ENCODE results near the gene TNNI3K. TPM values are rescaled to one million over a fixed set of nuclear protein-coding genes. Genes with fewer than 3 reads are reported as not detected.

Gene TNNI3K
- polyA plus RNA-seq, 1 donor = 1.1 TPM

GRCh38 chr1:74485622-74486021, 250.4 kb downstream of the TNNI3K start:
- Histone ChIP-seq H3K36me3 (ENCODE audit: control insufficient read depth, insufficient read depth, low read length) (no peaks in the 10 kb centered on the region), H3K27me3 (ENCODE audit: control insufficient read depth, insufficient read depth, low read length) (no peaks in the 10 kb centered on the region), H3K27ac (ENCODE audit: low read length) (no peak overlapping the region), H3K4me1 (ENCODE audit: control insufficient read depth, insufficient read depth, low read length) (no peaks in the 10 kb centered on the region), H3K4me3 (ENCODE audit: low read length) (no peak overlapping the region), H3K9me3 (ENCODE audit: control insufficient read depth, low read depth, low read length) (no peaks in the 10 kb centered on the region)
- no CpG with 5 or more reads among the region's 3 CpGs for WGBS (ENCODE audit: insufficient coverage, low lambda C conversion rate)
- DNase-seq = no peak

DNA sequence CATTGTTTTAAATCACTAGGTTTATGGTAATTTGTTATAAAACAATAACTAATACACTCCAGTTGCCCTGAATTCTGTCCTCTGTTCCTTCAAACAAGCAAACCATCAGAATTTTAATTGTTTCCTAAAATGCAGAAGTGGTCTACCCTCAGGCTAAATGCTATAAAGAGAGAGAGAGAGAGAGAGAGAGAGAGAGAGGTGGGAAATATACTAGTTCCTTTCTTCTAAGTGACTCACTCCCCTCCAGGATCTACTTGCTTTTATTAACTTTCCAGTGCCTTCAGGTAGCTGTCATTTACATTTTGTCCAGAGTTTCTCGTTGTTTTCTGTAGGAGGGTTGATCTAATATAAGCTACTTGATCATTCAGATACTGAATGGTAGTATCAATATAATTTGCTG, 250.8 kb downstream of the TNNI3K start:
- Histone ChIP-seq H3K27me3 (ENCODE audit: control insufficient read depth, insufficient read depth, low read length) (no peaks in the 10 kb centered on the region), H3K36me3 (ENCODE audit: control insufficient read depth, insufficient read depth, low read length) (no peaks in the 10 kb centered on the region), H3K9me3 (ENCODE audit: control insufficient read depth, low read depth, low read length) (no peaks in the 10 kb centered on the region), H3K4me1 (ENCODE audit: control insufficient read depth, insufficient read depth, low read length) (no peaks in the 10 kb centered on the region), H3K27ac (ENCODE audit: low read length) (no peak overlapping the region), H3K4me3 (ENCODE audit: low read length) (no peak overlapping the region)
- no CpG with 5 or more reads among the region's 1 CpG for WGBS (ENCODE audit: insufficient coverage, low lambda C conversion rate)
- no peak for DNase-seq

DNA sequence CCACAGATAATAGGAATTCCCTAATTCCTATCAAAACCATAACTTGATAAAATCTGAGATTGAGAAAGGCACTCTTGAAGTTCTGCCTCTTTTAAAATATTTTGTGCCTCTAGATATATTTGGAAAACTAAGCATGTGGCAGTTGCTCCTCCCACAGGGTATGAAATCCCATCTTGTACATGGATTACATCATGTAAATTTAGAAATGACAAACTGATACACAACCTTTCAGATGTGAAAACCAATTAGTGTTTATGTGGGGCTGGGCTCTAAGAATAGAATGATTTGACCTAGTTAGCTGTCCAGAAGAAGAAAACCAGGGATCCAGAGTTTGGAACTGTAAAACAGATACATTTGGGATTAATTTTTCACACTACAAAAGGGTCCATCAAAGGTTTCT, 261.5 kb downstream of the TNNI3K start:
- no peak overlapping the region for H3K4me3 ChIP-seq (ENCODE audit: low read length)
- H3K4me1 ChIP-seq (ENCODE audit: control insufficient read depth, insufficient read depth, low read length) = no peaks in the 10 kb centered on the region
- no peaks in the 10 kb centered on the region for H3K36me3 ChIP-seq (ENCODE audit: control insufficient read depth, insufficient read depth, low read length)
- no peaks in the 10 kb centered on the region for H3K9me3 ChIP-seq (ENCODE audit: control insufficient read depth, low read depth, low read length)
- DNase-seq = no peak
- H3K27ac ChIP-seq (ENCODE audit: low read length) = no peak overlapping the region
- no peaks in the 10 kb centered on the region for H3K27me3 ChIP-seq (ENCODE audit: control insufficient read depth, insufficient read depth, low read length)

DNA sequence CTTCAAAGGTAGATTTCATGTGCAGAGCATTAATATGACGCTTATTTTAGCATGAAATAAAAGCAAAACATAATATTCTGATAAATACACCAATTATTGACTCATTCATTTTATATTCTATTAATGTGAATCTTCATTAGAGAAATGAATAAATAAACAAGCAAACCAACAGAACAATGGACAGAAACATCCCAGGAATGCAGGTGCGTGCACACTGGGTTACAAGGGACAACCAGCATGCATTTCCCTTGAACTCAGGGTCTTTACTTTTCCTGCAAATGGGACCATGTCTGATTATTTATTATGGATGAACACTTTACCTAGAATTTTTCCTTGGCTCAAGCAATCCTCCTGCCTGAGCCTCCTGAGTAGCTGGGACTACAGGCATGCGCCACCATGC, 263.7 kb downstream of the TNNI3K start:
- Histone ChIP-seq H3K4me1 (ENCODE audit: control insufficient read depth, insufficient read depth, low read length) (no peaks in the 10 kb centered on the region), H3K9me3 (ENCODE audit: control insufficient read depth, low read depth, low read length) (no peaks in the 10 kb centered on the region), H3K36me3 (ENCODE audit: control insufficient read depth, insufficient read depth, low read length) (no peaks in the 10 kb centered on the region), H3K4me3 (ENCODE audit: low read length) (no peak overlapping the region), H3K27ac (ENCODE audit: low read length) (no peak overlapping the region), H3K27me3 (ENCODE audit: control insufficient read depth, insufficient read depth, low read length) (no peaks in the 10 kb centered on the region)
- WGBS (ENCODE audit: insufficient coverage, low lambda C conversion rate) = 93% methylated on average over 2 of the region's 3 CpGs
- DNase-seq = no peak

GRCh38 chr1:74502432-74502831, 267.2 kb downstream of the TNNI3K start:
- 80% methylated on average over 1 of the region's 4 CpGs for WGBS (ENCODE audit: insufficient coverage, low lambda C conversion rate)
- Histone ChIP-seq H3K36me3 (ENCODE audit: control insufficient read depth, insufficient read depth, low read length) (no peaks in the 10 kb centered on the region), H3K9me3 (ENCODE audit: control insufficient read depth, low read depth, low read length) (no peaks in the 10 kb centered on the region), H3K27ac (ENCODE audit: low read length) (no peak overlapping the region), H3K4me1 (ENCODE audit: control insufficient read depth, insufficient read depth, low read length) (no peaks in the 10 kb centered on the region), H3K27me3 (ENCODE audit: control insufficient read depth, insufficient read depth, low read length) (peaks cover 3% of the 10 kb centered on the region), H3K4me3 (ENCODE audit: low read length) (no peak overlapping the region)
- peak in 1 of 2 donors; percentile 14 for DNase-seq

DNA sequence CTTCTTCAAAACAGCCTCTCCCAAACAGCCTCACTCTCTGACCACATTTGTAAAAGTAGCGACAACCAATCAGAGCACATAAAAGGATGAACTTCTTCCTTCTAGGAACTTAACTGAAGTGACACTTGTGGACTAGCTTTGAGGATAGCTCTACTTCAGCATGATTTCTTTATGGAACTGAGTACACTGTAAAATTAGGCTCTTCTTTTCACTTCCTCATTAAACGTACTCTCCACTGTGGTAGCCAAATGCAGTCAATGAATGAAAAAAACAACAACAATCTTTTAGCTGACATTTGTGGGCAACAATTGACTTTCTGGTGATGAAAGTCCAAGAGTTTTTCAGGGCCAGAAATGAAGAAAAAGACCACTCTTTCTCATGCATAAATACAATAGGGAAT, 267.7 kb downstream of the TNNI3K start:
- H3K4me3 ChIP-seq (ENCODE audit: low read length) = no peak overlapping the region
- no peak for DNase-seq
- no peaks in the 10 kb centered on the region for H3K36me3 ChIP-seq (ENCODE audit: control insufficient read depth, insufficient read depth, low read length)
- no CpG with 5 or more reads among the region's 2 CpGs for WGBS (ENCODE audit: insufficient coverage, low lambda C conversion rate)
- H3K27ac ChIP-seq (ENCODE audit: low read length) = no peak overlapping the region
- no peaks in the 10 kb centered on the region for H3K4me1 ChIP-seq (ENCODE audit: control insufficient read depth, insufficient read depth, low read length)
- H3K27me3 ChIP-seq (ENCODE audit: control insufficient read depth, insufficient read depth, low read length) = peaks cover 3% of the 10 kb centered on the region
- H3K9me3 ChIP-seq (ENCODE audit: control insufficient read depth, low read depth, low read length) = no peaks in the 10 kb centered on the region

- WGBS (ENCODE audit: insufficient coverage, low lambda C conversion rate) = 100% methylated on average over 1 of the region's 15 CpGs
- DNase-seq = peak; percentile 16 to 39
- Histone ChIP-seq H3K36me3 (ENCODE audit: control insufficient read depth, insufficient read depth, low read length) (no peaks in the 10 kb centered on the region), H3K27ac (ENCODE audit: low read length) (peak overlapping the region; percentile 32), H3K27me3 (ENCODE audit: control insufficient read depth, insufficient read depth, low read length) (peaks cover 3% of the 10 kb centered on the region), H3K4me1 (ENCODE audit: control insufficient read depth, insufficient read depth, low read length) (no peaks in the 10 kb centered on the region), H3K9me3 (ENCODE audit: control insufficient read depth, low read depth, low read length) (no peaks in the 10 kb centered on the region), H3K4me3 (ENCODE audit: low read length) (no peak overlapping the region)
These were observed 269.1 kb downstream of the TNNI3K start for GRCh38 chr1:74504125-74504932.

DNA sequence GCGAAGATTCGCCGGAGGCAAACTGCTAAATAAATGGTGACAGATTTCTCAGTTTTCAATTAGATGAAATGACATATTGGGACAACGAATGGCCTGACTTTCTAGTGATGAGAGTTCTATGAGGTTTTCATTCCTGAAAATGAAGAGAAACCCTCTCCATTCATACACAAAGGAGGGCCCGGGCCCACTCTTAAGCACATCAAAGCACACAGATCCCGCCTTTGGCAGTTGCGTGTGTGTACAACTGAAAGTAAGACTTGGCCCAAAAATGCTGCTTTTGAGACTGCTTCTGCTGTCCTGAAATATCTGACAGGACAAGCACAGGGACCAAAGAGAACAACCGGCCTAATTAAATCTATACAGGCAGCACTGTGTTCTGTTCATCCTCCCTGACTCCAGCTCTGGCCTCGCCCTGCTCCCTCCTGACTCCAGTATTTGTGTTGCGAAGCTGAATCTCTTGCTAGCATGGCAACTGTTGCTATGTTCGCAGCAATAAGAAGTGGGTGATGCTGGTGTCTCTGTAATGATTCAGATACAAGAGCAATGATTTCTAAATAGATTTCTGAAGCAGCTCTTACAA, 269.8 kb downstream of the TNNI3K start:
- Histone ChIP-seq H3K4me3 (ENCODE audit: low read length) (no peak overlapping the region), H3K27ac (ENCODE audit: low read length) (peak overlapping the region; percentile 32), H3K9me3 (ENCODE audit: control insufficient read depth, low read depth, low read length) (no peaks in the 10 kb centered on the region), H3K27me3 (ENCODE audit: control insufficient read depth, insufficient read depth, low read length) (peaks cover 3% of the 10 kb centered on the region), H3K36me3 (ENCODE audit: control insufficient read depth, insufficient read depth, low read length) (no peaks in the 10 kb centered on the region), H3K4me1 (ENCODE audit: control insufficient read depth, insufficient read depth, low read length) (no peaks in the 10 kb centered on the region)
- DNase-seq = peak; percentile 42 to 47
- no CpG with 5 or more reads among the region's 11 CpGs for WGBS (ENCODE audit: insufficient coverage, low lambda C conversion rate)

- Histone ChIP-seq H3K9me3 (ENCODE audit: control insufficient read depth, low read depth, low read length) (no peaks in the 10 kb centered on the region), H3K27me3 (ENCODE audit: control insufficient read depth, insufficient read depth, low read length) (peaks cover 3% of the 10 kb centered on the region), H3K27ac (ENCODE audit: low read length) (peak overlapping the region; percentile 0), H3K4me1 (ENCODE audit: control insufficient read depth, insufficient read depth, low read length) (no peaks in the 10 kb centered on the region), H3K36me3 (ENCODE audit: control insufficient read depth, insufficient read depth, low read length) (no peaks in the 10 kb centered on the region), H3K4me3 (ENCODE audit: low read length) (no peak overlapping the region)
- no peak for DNase-seq
- 69% methylated on average over 4 of the region's 8 CpGs for WGBS (ENCODE audit: insufficient coverage, low lambda C conversion rate)
These were observed 270.9 kb downstream of the TNNI3K start for GRCh38 chr1:74505928-74506710.

DNA sequence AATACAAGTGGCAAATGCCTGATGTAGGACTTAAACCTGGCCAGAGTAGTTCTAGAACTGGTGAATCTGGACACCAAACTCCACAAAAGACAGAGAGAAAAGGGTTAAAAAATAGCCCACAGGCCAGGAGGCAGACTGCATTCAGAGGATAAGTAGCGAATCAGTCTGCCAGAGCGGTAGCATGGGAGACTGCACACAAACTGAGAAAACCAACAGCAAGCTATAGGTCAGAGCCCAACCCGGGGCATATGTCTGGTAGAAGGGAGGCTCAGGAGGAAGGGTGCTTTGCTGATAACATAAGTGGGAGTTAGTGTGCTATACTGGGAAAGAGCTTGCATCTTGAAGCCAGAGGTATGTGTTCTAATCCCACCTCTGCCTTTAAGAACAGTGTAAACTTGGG, 273.3 kb downstream of the TNNI3K start:
- no peak for DNase-seq
- Histone ChIP-seq H3K4me3 (ENCODE audit: low read length) (no peak overlapping the region), H3K27me3 (ENCODE audit: control insufficient read depth, insufficient read depth, low read length) (peaks cover 3% of the 10 kb centered on the region), H3K27ac (ENCODE audit: low read length) (no peak overlapping the region), H3K4me1 (ENCODE audit: control insufficient read depth, insufficient read depth, low read length) (no peaks in the 10 kb centered on the region), H3K36me3 (ENCODE audit: control insufficient read depth, insufficient read depth, low read length) (no peaks in the 10 kb centered on the region), H3K9me3 (ENCODE audit: control insufficient read depth, low read depth, low read length) (no peaks in the 10 kb centered on the region)
- WGBS (ENCODE audit: insufficient coverage, low lambda C conversion rate) = 60% methylated on average over 1 of the region's 3 CpGs
